PC-9 (cell line): ENCODE data around the gene SLX9. TPM values are rescaled to one million over a fixed set of nuclear protein-coding genes. Genes with fewer than 3 reads are reported as not detected.

Experiments used
- BruUV-seq: library from RNA; stranded (reverse); fragments of 400-500 nt; replicated peaks from 2 replicates; lab custom pipeline; 2021; lab: Mats Ljungman, UMichigan
- CTCF ChIA-PET: fragments of 300-600 bp; sonication (Branson Sonifier 250); formaldehyde crosslinking; loops from one replicate; lab custom pipeline; 2022; ENCODE audit warnings: antibody characterized with exemption; lab: Charles Lee
- POLR2A ChIA-PET: fragments of 300-600 bp; sonication (Branson Sonifier 250); formaldehyde crosslinking; loops from one replicate; lab custom pipeline; 2022; ENCODE audit warnings: antibody characterized with exemption; ENCODE audit not compliant: unreplicated experiment; lab: Charles Lee
- DNase-seq, 2 experiments: peaks; one replicate each; pipeline versions ENCODE4 v3.0.0 to v3.0.0-alpha.2; 2015 to 2022; ENCODE audit warnings: mixed read lengths in 1 of 2
- H2AFZ ChIP-seq: fragments of 200-600 bp; sonication (generic); 2 replicates; pipeline ENCODE4 v1.8.1; 2017; ENCODE audit warnings: antibody characterized with exemption
- H3F3A ChIP-seq: fragments of 200-600 bp; sonication (generic); 2 replicates; pipeline ENCODE4 v1.8.1; 2017; ENCODE audit warnings: antibody characterized with exemption, mild to moderate bottlenecking, low read depth; ENCODE audit not compliant: insufficient read depth
- H3K27ac ChIP-seq: fragments of 200-600 bp; sonication (generic); 2 replicates; pipeline ENCODE4 v1.6.1; 2016; ENCODE audit warnings: mixed run types
- H3K27me3 ChIP-seq: fragments of 200-600 bp; sonication (generic); 2 replicates; pipeline ENCODE4 v1.6.1; 2016; ENCODE audit warnings: low read depth, mixed run types; ENCODE audit not compliant: insufficient read depth
- H3K36me3 ChIP-seq: fragments of 200-600 bp; sonication (generic); 2 replicates; pipeline ENCODE4 v1.6.1; 2016; ENCODE audit warnings: low read depth, mixed run types
- H3K4me1 ChIP-seq: fragments of 200-600 bp; sonication (generic); replicated peaks from 2 replicates; pipeline ENCODE4 v1.6.1; 2016; ENCODE audit warnings: mixed run types; ENCODE audit not compliant: insufficient read depth
- H3K4me2 ChIP-seq: fragments of 200-600 bp; sonication (generic); 2 replicates; pipeline ENCODE4 v1.6.1; 2017; ENCODE audit warnings: mixed run types
- H3K4me3 ChIP-seq: fragments of 200-600 bp; sonication (generic); 2 replicates; pipeline ENCODE4 v1.6.1; 2016; ENCODE audit warnings: mixed run types
- H3K79me2 ChIP-seq: fragments of 200-600 bp; sonication (generic); 2 replicates; pipeline ENCODE4 v1.6.1; 2017; ENCODE audit warnings: low read depth, mixed run types
- H3K9me2 ChIP-seq: fragments of 200-600 bp; sonication (generic); 2 replicates; pipeline ENCODE4 v1.8.1; 2017; ENCODE audit warnings: mild to moderate bottlenecking; ENCODE audit not compliant: insufficient read depth
- H3K9me3 ChIP-seq: fragments of 200-600 bp; sonication (generic); 2 replicates; pipeline ENCODE4 v1.8.1; 2016; ENCODE audit warnings: low read depth; ENCODE audit not compliant: insufficient read depth
- H4K20me1 ChIP-seq: fragments of 200-600 bp; sonication (generic); 2 replicates; pipeline ENCODE4 v1.8.1; 2017; ENCODE audit not compliant: insufficient read depth
- CTCF ChIP-seq: fragments of 200-600 bp; sonication (generic); conservative IDR thresholded peaks from 2 replicates; pipeline ENCODE4 v1.6.1; 2017; ENCODE audit warnings: mixed run types, antibody characterized with exemption, mild to moderate bottlenecking, moderate library complexity
- EZH2 ChIP-seq: fragments of 200-600 bp; sonication (generic); IDR thresholded peaks from 2 replicates; pipeline ENCODE4 v1.8.0; 2017; ENCODE audit warnings: antibody characterized with exemption, low read depth
- intact Hi-C: fragments of 100-400 bp; cut with micrococcal nuclease; formaldehyde crosslinking; loops from one replicate; pipeline ENCODE4 v1.10.0; 2022; ENCODE audit not compliant: unreplicated experiment
- total RNA-seq: library from RNA; stranded (reverse); gene quantifications from 2 replicates; pipeline ENCODE4 v1.2.3, GENCODE V29; 2021

SLX9 gene
- total RNA-seq, 1 experiment from 2014 or later: 22.8 TPM

GRCh38 chr21:44982558-44983250, 42.9 kb downstream of the SLX9 start:
- Histone ChIP-seq H3K4me2 (no peak overlapping the region), H3K79me2 (no peaks in the 10 kb centered on the region), H4K20me1 (no peaks in the 10 kb centered on the region), H3K9me2 (no peaks in the 10 kb centered on the region), H3K36me3 (no peaks in the 10 kb centered on the region), H3K27me3 (no peaks in the 10 kb centered on the region), H3K4me3 (no peak overlapping the region), H2AFZ (no peak overlapping the region), H3K27ac (no peak overlapping the region), H3F3A (no peaks in the 10 kb centered on the region), H3K4me1 (no peaks in the 10 kb centered on the region), H3K9me3 (no peaks in the 10 kb centered on the region)
- no TSS peak for BruUV-seq
- TF ChIP-seq EZH2: no peak
- no peak for TF ChIP-seq CTCF
- intact Hi-C loops: no loop called here
- ChIA-PET CTCF (no interaction called here), POLR2A (no interaction called here)
- no peak for DNase-seq

GRCh38 chr21:44983421-44984206, 43.8 kb downstream of the SLX9 start:
- Histone ChIP-seq H3F3A (no peaks in the 10 kb centered on the region), H3K27ac (no peak overlapping the region), H3K27me3 (no peaks in the 10 kb centered on the region), H2AFZ (no peak overlapping the region), H4K20me1 (no peaks in the 10 kb centered on the region), H3K36me3 (no peaks in the 10 kb centered on the region), H3K4me1 (no peaks in the 10 kb centered on the region), H3K4me2 (no peak overlapping the region), H3K9me3 (no peaks in the 10 kb centered on the region), H3K9me2 (no peaks in the 10 kb centered on the region), H3K79me2 (no peaks in the 10 kb centered on the region), H3K4me3 (no peak overlapping the region)
- ChIA-PET CTCF (no interaction called here), POLR2A (no interaction called here)
- TF ChIP-seq EZH2 (no peak), CTCF (no peak)
- intact Hi-C loops: no loop called here
- DNase-seq: no peak
- no TSS peak for BruUV-seq

- Histone ChIP-seq H3K79me2 (no peaks in the 10 kb centered on the region), H3K27ac (no peak overlapping the region), H3K4me2 (no peak overlapping the region), H2AFZ (no peak overlapping the region), H3K4me1 (no peaks in the 10 kb centered on the region), H3K27me3 (no peaks in the 10 kb centered on the region), H3F3A (no peaks in the 10 kb centered on the region), H3K36me3 (no peaks in the 10 kb centered on the region), H4K20me1 (no peaks in the 10 kb centered on the region), H3K9me2 (no peaks in the 10 kb centered on the region), H3K9me3 (no peaks in the 10 kb centered on the region), H3K4me3 (no peak overlapping the region)
- BruUV-seq: no TSS peak
- CTCF ChIA-PET: no interaction called here
- no peak for DNase-seq
- POLR2A ChIA-PET: no interaction called here
- TF ChIP-seq EZH2: no peak
- no peak for TF ChIP-seq CTCF
- intact Hi-C loops: no loop called here
Measured at GRCh38 chr21:44984428-44984791, 44.6 kb downstream of the SLX9 start.
